ENCODE measurements around the gene CCL25.
"Not testable (repeated sequence)": the region's sequence is repeated elsewhere in the genome, so short reads cannot be mapped to it uniquely, and the experiment has no call there.

CCL25 gene

DNA sequence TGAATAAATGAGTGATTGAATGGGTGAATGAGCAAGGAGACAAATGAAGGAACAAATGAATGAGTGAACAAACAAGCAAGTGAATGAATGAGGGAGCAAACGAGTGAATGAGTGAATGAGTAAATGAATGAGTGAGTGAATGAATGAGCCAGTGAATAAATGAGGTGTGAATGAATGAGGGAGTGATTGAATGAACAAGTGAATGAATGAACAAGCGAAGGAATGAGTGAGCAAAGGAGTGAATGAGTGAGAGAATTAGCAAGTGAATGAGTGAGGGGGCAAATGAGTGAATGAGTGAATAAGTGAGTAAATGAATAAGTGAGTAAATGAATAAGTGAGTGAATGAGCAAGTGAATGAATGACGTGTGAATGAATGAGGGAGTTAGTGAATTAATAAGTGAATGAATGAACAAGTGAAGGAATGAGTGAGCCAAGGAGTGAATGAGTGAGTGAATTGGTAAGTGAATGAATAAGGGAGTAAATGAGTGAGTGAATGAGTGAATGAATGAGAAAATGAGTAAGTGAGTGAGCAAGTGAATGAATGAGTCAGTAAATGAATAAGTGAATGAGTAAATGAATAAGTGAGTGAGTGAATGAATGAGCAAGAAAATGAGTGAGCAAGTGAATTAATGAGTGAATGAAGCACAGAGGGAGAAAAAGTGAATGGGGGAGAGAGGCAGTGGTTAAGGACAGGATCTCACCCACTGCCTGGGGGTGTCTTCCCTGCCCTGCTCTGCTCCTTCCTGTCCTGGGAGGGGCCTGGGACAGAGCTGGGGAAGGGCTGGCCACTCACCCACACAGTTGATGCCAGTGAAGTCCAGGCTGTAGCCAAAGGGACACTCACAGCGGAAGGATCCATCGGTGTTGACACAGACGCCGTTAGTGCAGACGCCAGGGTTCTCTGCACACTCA lies 36.4 kb downstream of the CCL25 start:
- DNase-seq: no peak

DNA sequence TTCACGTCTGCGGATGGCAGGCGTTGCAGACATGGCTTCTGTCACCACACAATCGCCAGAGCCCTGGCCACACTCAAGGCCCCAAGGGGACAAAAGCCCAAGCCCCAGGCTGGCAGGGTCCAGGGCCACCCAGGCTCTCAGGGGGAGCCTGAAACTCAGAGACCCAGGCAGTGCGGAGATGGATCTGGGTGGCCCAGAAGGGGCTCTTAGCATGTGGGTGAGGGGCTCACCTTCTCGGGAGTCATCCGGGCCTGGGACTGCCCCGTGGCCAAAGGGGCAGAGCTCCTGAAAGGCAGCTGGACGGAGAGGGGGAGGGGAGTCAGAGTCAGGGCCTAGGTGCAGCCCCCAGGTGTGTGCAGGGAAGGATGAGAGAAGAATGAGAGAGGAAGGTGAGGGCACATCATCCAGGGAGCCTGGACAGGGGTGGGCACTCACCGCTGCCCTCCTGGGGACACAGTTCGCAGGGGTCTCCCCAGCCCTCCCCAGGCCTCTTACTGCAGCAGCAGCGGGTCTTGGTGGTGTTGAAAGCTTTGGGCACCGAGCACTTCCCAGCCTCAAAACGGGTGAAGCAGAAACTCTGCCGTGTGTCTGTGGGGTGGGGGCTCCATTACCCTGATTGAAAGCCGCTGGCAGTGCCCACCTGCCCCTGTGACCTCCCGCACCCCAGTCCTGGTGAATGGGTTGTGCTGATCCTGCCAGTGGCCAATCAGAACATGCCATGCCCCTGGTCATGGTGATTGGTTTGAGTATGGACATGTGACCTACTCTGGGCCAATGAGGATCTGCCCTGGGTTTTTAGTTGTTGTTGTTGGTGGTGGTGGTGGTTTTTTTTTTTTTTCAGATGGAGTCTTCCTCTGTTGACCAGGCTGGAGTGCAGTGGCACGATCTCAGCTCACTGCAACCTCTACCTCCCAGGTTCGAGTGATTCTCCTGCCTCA lies 37.4 kb downstream of the CCL25 start:
- DNase-seq: no peak

DNA sequence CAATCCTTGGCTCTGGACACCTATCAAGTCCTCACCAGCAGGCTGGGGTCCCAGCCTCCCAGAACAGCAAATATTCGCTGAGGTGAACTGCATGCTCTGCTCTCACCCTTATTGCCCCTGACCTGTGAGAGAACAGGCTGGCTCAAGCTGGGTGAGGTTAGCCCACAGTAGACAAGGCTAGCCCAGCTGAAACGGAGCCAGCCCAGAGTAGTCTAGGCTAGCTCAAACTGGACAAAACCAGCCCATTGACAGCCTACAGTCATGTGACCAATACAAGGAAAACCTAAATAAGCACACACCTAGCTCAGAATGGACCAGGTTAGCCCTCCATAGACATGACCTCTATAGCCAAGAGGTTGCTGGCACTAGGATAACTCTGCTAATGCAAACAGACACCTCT lies 38.4 kb downstream of the CCL25 start:
- no peak for DNase-seq

DNA sequence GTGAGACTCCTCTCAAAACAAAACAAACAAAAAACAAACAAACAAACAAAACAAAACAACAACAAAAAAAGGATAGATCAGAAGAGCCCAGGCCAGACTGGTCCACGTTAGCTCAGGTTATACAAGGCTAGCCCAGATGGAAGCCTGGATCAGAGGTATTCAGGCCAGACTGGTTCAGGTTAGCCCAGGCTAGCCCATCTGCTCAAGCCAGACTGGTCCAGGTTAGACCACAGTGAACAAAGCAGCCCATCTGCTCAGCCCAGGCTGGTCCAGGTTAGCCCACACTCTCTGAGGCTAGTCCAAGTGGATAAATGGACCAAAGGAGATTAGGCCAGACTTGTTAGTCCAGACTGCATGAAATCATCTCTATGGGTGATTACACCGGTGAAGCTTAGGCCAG lies 41.2 kb downstream of the CCL25 start:
- no peak for DNase-seq

- DNase-seq: no peak
These were observed 41.8 kb downstream of the CCL25 start for GRCh38 chr19:8094336-8094735.

- DNase-seq: no peak
These were observed 42.9 kb downstream of the CCL25 start for GRCh38 chr19:8095354-8095886.

DNA sequence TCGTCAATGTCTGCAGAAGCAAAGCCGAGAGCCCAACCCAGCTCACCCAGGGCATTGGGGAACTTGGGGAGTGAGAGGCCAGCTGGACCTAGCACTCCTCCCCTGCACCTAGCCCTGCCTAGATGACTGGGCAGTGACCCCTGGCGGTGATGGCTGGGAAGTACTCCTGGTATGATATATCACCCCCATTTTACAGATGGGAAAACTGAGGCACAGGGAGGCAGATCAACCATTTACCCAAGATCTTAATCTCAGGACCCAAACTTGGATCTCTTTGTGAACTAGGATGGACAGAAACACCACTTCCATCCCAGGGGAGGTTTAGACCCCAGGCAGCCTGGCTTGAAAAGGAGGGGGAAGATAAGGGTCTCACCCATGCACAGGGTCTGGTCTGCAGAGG lies 43.5 kb downstream of the CCL25 start:
- DNase-seq: no peak

DNA sequence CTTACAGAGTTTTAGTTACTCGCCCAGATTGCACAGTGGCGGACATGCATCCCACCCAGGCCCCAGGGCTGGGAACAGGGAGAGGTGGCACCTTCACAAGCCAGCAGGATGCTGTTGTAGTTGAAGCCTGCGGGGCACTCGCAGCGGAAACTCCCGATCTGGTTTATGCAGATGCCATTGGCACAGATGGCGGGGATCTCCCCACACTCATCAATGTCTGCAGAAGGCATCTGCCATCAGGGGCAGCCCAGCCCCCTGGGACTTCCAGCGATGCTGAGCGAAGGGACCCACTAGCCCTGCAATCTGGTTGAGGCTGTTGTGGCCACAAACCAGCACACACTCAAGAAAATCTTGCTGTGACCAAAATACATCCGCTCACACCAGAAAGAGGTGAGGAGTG lies 44.6 kb downstream of the CCL25 start:
- no peak for DNase-seq

DNA sequence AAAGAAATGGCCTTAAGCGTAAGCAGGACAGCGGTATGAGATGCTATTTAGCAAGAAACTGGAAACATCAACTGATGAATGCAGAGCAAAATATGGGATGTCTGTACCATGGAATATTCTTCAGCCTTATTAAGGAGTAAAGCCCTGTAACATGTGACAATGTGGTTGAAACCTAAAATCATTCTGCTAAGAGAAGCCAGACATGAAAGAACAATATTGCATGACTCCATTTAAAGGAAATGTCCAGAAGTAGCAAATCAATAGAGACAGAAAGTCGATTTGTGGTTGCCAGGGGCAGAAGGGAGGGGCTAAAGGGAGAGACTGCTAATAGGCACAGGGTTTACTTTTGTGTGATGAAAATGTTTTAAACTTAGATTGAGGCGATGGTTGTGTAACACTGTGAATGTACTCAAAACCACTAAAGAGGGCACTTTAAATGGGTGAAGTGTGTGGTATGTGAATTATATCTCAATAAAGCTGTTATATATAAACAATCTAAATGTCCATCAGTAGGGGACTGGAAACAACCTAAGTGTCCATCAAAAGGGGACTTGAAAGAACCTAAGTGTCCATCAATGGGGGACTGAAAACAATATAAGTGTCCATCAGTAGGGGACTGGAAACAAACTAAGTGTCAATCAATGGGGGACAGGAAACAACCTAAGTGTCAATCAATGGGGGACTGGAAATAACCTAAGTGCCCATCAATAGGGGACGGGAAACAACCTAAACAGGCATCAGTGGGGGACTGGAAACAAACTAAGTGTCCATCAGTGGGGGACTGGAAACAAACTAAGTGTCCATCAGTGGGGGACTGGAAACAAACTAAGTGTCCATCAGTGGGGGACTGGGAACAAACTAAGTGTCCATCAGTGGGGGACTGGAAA lies 45.4 kb downstream of the CCL25 start:
- no peak for DNase-seq

GRCh38 chr19:8101311-8101710 lies 48.8 kb downstream of the CCL25 start:
- DNase-seq: no peak

GRCh38 chr19:8101910-8102309 lies 49.4 kb downstream of the CCL25 start:
- DNase-seq: not testable (repeated sequence)

DNA sequence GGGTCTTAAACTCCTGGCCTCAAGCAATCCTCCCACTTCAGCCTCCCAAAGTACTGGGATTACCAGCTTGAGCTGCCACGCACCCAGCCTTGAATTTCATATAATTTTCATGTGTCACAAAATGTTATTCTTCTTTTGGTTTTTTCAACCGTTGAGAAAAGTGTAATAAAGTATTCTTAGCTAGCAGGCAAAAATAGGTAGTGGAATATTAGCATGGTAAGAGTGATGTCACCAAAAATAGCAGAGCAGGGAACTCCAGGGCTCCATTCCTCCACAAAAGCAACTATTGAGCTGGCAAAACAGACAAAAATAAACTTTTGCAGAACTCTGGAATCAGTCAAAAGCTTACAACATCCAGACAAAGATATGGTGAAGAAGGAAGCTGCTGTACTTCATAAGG lies 52.9 kb downstream of the CCL25 start:
- DNase-seq: no peak

DNA sequence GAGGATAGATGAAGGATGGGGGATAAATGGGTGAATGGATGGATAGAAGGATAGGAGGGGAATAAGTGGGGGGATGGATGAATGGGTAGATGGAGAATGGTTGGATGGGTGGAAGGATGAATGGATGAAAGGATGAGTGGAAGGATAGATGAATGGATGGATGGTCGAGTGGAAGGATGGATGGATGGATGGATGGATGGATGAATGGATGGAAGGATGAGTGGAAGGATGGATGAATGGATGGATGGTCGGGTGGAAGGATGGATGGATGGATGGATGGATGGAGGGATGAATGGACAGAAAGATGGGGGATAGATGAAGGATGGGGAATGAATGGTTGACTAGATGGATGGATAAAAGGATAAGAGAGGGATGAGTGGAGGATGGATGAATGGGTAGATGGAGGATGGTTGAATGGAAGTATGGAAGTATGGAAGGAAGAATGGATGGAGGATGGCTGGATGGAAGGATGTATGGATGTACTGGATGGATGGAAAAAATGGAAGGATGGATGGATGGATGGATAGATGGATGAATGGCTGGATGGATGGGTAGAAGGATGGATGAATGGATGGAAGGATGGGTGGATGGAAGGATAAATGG lies 54.8 kb downstream of the CCL25 start:
- DNase-seq: no peak

- DNase-seq: no peak
These were observed 56.2 kb downstream of the CCL25 start for GRCh38 chr19:8108560-8109445.

- DNase-seq: no peak
These were observed 56.9 kb downstream of the CCL25 start for GRCh38 chr19:8109455-8109854.

DNA sequence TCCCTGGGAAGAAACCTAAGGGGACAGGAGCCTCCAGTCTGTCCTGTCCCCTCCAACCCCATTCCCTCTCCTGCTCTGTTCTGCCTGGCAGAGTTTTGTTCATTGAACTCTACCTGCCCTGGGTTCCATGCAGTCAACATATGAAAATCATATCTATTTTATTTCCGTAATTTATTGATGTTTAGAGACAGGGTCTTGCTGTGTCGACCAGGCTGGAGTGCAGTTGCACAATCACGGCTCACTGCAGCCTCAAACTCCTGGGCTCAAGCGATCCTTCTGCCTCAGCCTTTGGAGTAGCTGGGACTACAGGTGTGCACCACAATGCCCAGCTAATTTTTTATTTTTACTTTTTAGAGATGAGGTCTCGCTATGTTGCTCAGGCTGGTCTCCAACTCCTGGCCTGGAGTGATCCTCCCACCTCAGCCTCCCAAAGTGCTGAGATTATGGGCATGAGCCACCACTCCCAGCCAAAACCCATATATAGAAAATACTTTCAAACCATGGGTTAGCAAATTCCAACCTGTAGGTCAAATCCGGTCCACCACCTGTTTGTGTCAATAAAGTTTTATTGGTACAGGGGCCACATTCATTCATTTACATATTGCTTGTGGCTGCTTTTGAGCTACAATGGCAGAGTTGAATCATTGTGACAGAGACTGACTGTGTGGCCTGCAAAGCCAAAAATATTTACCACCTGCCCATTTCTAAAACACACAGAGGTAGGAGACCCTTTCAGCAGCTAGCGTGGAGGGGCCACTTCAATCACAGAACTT lies 57.5 kb downstream of the CCL25 start:
- DNase-seq: no peak

GRCh38 chr19:8110931-8111330 lies 58.4 kb downstream of the CCL25 start:
- DNase-seq: no peak

DNA sequence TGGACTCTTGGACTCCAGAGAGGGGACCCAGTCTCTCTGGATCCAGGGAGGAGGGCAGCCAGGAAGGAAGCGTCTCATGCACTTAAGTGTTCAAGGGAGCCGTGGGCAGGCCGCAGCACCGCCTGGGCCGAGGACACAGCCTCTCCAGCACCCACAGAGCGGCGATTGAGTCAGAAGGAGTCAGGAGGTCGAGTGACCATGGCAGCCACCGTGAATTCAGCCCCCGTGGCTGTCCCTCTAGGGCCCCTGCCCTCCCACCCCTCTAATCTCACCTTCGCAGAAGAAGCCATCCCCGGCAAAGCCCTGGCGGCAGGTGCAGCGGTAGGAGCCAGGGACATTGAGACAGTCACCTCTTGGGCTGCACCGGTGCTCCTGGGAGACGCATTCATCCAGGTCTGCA lies 58.8 kb downstream of the CCL25 start:
- no peak for DNase-seq

Data from stimulated activated naive CD4-positive, alpha-beta T cell treated with Interleukin-2 at 50 U/mL for 16 hours (primary cell).